DMS79 treated with DMSO at 0.1 percent for 48 hours (cell line): ENCODE results near the gene HDAC3.

Experiments
- DNase-seq: peaks from one replicate; lab custom pipeline; 2025; lab: John Stamatoyannopoulos, UW

Gene HDAC3

DNA sequence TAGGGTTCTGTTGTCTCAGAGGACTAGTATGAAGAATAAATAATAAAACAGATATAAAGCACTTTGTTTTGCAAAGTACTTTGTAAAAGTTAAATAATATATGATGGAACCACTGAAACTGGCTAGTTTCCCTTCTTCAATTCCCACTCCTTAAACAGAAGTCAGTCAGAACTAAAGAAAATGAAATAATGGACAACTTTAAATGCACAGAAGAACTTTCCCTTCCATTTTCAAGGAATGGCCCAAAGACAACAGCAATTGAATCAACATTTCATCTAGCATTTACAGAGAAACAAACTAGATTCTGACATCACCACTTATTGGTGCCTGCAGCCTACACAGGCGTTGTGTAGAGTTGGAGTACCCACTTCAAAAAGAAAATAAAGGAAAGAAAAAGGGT lies 34.0 kb downstream of the HDAC3 start:
- no peak for DNase-seq

GRCh38 chr5:141598391-141599345 lies 38.0 kb downstream of the HDAC3 start:
- no peak for DNase-seq

DNA sequence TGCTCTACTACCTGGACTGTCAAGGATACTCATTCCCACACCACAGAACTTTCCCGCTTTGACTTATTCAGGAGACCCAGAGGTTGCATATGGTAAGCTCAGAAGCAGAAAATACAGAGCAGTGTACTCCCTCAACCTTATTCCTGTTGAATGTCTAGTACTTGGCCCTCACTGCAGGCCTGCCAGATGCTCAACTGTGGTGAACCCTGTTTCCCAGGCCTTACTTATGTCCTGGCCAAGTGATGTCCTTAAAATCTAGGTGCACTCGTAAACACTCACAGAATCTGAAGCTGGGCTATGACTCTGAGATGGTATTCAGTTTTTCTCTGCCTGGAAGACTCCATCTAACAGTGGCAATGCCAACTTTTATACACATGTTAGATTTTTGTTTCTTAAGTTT lies 38.8 kb downstream of the HDAC3 start:
- no peak for DNase-seq

DNA sequence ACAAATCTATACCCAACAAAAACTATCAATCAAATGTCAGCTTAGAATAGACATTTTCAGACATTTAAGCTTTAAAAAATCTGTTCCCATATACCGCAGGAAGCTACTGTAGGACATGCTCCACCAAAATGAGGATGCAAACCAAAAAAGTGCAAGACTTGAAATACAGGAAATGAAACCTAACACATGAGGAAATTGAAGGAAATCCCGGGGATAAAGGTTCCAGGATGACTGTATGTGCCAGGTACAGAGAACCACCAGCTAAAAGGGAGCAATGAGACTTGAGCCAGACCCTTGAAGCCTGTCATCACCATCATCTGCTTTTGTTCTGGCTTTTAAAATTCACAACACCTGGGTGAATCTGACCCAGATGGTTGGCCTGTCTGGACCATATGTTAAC lies 39.3 kb downstream of the HDAC3 start:
- DNase-seq: no peak

GRCh38 chr5:141596867-141597266 lies 39.8 kb downstream of the HDAC3 start:
- no peak for DNase-seq

DNA sequence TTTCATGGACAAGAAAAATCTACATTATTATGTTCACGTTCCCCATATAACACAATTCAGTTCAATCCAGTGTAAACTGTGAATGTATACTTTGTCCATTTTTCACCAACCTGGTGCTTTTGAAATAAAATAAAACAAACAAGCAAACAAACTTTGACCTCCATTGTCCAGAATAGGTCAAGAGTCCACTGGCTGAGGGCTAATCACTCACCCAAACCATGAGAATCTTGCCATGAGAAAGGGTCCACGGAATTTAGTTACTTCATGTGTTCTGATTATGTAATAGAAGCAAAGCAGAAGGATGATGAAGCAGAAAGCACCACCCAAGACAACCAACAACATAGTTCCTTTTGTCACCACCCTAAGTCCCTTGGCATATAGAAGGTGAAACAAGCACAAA lies 46.5 kb downstream of the HDAC3 start:
- no peak for DNase-seq

DNA sequence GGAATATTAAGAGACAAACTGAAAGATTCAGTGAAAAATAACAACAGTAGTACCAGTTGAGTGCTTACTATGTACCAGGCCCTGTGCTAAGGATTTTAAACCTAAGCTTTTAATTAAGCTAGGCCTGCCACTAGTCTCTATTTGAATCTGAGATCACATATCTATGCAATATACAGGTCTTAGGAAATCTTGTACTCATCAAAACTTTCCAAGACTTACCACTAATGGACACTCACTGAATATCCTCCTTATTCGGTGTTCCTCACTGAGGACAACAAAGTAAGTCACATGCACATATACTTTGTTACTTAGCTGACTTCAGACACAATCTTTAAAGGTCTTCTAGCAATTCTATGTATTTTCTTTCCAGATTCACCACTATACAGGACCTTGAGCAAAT lies 50.4 kb downstream of the HDAC3 start:
- no peak for DNase-seq

- DNase-seq: no peak
These were observed 51.1 kb downstream of the HDAC3 start for GRCh38 chr5:141585594-141585993.

- DNase-seq: peak; percentile 59
These were observed 62.5 kb downstream of the HDAC3 start for GRCh38 chr5:141574122-141574510.

- no peak for DNase-seq
These were observed 63.0 kb downstream of the HDAC3 start for GRCh38 chr5:141573489-141574121.
